Endodermal cell (in vitro differentiated cells): Measurements from ENCODE around the gene DRP2. TPM values are rescaled to one million over a fixed set of nuclear protein-coding genes. Genes with fewer than 3 reads are reported as not detected.

Source experiments
- DNase-seq: peaks from one replicate; pipeline ENCODE4 v3.0.0-alpha.2; 2017
- H3K27ac ChIP-seq: 2 replicates; pipeline ENCODE4 v1.5.1; 2013; ENCODE audit warnings: mild to moderate bottlenecking, low read depth, low read length, moderate library complexity
- H3K27me3 ChIP-seq: 2 replicates; pipeline ENCODE4 v1.6.1; 2013; ENCODE audit warnings: mild to moderate bottlenecking, low read length, moderate library complexity; ENCODE audit not compliant: insufficient read depth, control insufficient read depth, poor library complexity, severe bottlenecking
- H3K36me3 ChIP-seq: 2 replicates; pipeline ENCODE4 v1.7.0; 2013; ENCODE audit warnings: mild to moderate bottlenecking, low read length, moderate library complexity; ENCODE audit not compliant: control insufficient read depth, insufficient read depth
- H3K4me1 ChIP-seq: one replicate; pipeline ENCODE4 v1.7.0; 2013; ENCODE audit warnings: low read length; ENCODE audit not compliant: control insufficient read depth, insufficient read depth
- H3K4me3 ChIP-seq: 2 replicates; pipeline ENCODE4 v1.5.1; 2013; ENCODE audit warnings: mild to moderate bottlenecking, low read length, moderate library complexity
- H3K9ac ChIP-seq: 2 replicates; pipeline ENCODE4 v1.6.1; 2013; ENCODE audit warnings: mild to moderate bottlenecking, low read length, moderate library complexity; ENCODE audit not compliant: poor library complexity, severe bottlenecking; ENCODE audit errors: extremely low read depth
- H3K9me3 ChIP-seq: 2 replicates; pipeline ENCODE4 v1.6.1; 2013; ENCODE audit warnings: mild to moderate bottlenecking, low read length, moderate library complexity; ENCODE audit not compliant: control insufficient read depth
- H3K27ac Mint-ChIP-seq: 2 replicates; pipeline ENCODE4 v1.8.0; 2020; ENCODE audit warnings: mixed read lengths
- H3K27me3 Mint-ChIP-seq: 2 replicates; pipeline ENCODE4 v1.8.0; 2021; ENCODE audit warnings: mild to moderate bottlenecking, mixed read lengths; ENCODE audit not compliant: insufficient read depth
- H3K36me3 Mint-ChIP-seq: 2 replicates; pipeline ENCODE4 v1.8.0; 2020; ENCODE audit warnings: low read depth, mixed read lengths
- H3K4me1 Mint-ChIP-seq: 2 replicates; pipeline ENCODE4 v1.8.0; 2020; ENCODE audit warnings: mixed read lengths
- H3K4me3 Mint-ChIP-seq: 2 replicates; pipeline ENCODE4 v1.8.0; 2020; ENCODE audit warnings: mild to moderate bottlenecking, moderate library complexity, mixed read lengths
- H3K9me3 Mint-ChIP-seq: 2 replicates; pipeline ENCODE4 v1.8.0; 2020; ENCODE audit warnings: mild to moderate bottlenecking, mixed read lengths
- WGBS, 2 experiments: methylation state at CpG; one replicate each; pipeline versions ENCODE4 v1.1.5 to v1.1.7; 2013; ENCODE audit warnings: missing lambda C conversion rate in 2 of 2, mixed read lengths in 1 of 2; ENCODE audit not compliant: insufficient coverage in 1 of 2, insufficient read length in 1 of 2; 5-methylcytosine and 5-hydroxymethylcytosine counted together
- total RNA-seq, 2 donors: library from RNA; stranded (reverse); fragmentation: NEBNext Ultra II Directional in 1 of 2; extraction: Animal tissue kit (Norgen Biotek cat#: 25700) in 1 of 2; gene quantifications; 2 replicates in 1 of 2; 3 replicates in 1 of 2; pipeline ENCODE4 v1.2.1, GENCODE V29; 2021
- TF ChIP-seq, protein P1 (sequence below): fragments of 200-600 bp; sonication (generic); conservative IDR thresholded peaks from 2 replicates; pipeline ENCODE4 v1.5.0; 2021; ENCODE audit warnings: antibody characterized with exemption, mild to moderate bottlenecking

DRP2 gene
- total RNA-seq, 2 donors from 2014 or later: 0.15 to 0.91 TPM

DNA sequence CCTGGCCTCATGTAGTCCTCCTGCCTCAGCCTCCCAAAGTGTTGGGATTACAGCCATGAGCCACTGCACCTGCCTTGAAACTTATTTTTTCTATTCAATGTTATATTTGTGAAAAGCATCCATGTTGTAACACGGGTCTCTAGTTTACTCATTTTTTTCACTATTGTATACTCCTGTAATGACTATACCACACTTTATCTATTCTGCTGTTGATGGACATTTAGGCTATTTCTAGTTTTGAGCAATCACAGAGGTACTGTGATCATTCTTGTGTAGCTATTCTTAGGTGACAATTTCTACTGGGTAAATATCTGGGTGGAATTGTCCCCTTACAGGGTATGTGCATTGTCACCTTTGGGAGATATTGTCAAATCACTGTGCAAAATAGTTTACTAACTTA, 3.6 kb downstream of the DRP2 start:
- H3K36me3 Mint-ChIP-seq: no peaks in the 10 kb centered on the region
- peaks cover 28% of the 10 kb centered on the region for H3K9me3 Mint-ChIP-seq
- H3K9ac ChIP-seq: no peak overlapping the region
- no peaks in the 10 kb centered on the region for H3K36me3 ChIP-seq
- no peak overlapping the region for H3K27ac ChIP-seq
- no peaks in the 10 kb centered on the region for H3K27me3 ChIP-seq
- TF ChIP-seq, protein P1, sequence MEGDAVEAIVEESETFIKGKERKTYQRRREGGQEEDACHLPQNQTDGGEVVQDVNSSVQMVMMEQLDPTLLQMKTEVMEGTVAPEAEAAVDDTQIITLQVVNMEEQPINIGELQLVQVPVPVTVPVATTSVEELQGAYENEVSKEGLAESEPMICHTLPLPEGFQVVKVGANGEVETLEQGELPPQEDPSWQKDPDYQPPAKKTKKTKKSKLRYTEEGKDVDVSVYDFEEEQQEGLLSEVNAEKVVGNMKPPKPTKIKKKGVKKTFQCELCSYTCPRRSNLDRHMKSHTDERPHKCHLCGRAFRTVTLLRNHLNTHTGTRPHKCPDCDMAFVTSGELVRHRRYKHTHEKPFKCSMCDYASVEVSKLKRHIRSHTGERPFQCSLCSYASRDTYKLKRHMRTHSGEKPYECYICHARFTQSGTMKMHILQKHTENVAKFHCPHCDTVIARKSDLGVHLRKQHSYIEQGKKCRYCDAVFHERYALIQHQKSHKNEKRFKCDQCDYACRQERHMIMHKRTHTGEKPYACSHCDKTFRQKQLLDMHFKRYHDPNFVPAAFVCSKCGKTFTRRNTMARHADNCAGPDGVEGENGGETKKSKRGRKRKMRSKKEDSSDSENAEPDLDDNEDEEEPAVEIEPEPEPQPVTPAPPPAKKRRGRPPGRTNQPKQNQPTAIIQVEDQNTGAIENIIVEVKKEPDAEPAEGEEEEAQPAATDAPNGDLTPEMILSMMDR: no peak
- no peak for DNase-seq
- no peak overlapping the region for H3K27ac Mint-ChIP-seq
- 80% methylated on average over 1 of the region's 1 CpG; no CpG with 5 or more reads in 1 of the 2 experiments for WGBS, 2 experiments
- peaks cover 5% of the 10 kb centered on the region for H3K4me1 Mint-ChIP-seq
- no peak overlapping the region for H3K4me3 Mint-ChIP-seq
- no peak overlapping the region for H3K4me3 ChIP-seq
- no peaks in the 10 kb centered on the region for H3K4me1 ChIP-seq
- no peaks in the 10 kb centered on the region for H3K9me3 ChIP-seq
- no peaks in the 10 kb centered on the region for H3K27me3 Mint-ChIP-seq

GRCh38 chrX:101229170-101229569, 9.6 kb downstream of the DRP2 start:
- no peak overlapping the region for H3K4me3 ChIP-seq
- TF ChIP-seq, protein P1: no peak
- Mint-ChIP-seq H3K4me3 (no peak overlapping the region), H3K9me3 (peaks cover 37% of the 10 kb centered on the region), H3K36me3 (no peaks in the 10 kb centered on the region), H3K27ac (no peak overlapping the region), H3K4me1 (no peaks in the 10 kb centered on the region), H3K27me3 (no peaks in the 10 kb centered on the region)
- no peaks in the 10 kb centered on the region for H3K27me3 ChIP-seq
- no peak for DNase-seq
- H3K9me3 ChIP-seq: no peaks in the 10 kb centered on the region
- 100% methylated on average over 1 of the region's 1 CpG; no CpG with 5 or more reads in 1 of the 2 experiments for WGBS, 2 experiments
- no peaks in the 10 kb centered on the region for H3K4me1 ChIP-seq
- H3K27ac ChIP-seq: no peak overlapping the region
- H3K36me3 ChIP-seq: no peaks in the 10 kb centered on the region
- H3K9ac ChIP-seq: no peak overlapping the region

- H3K4me1 Mint-ChIP-seq: no peaks in the 10 kb centered on the region
- Histone ChIP-seq H3K9ac (no peak overlapping the region), H3K27me3 (no peaks in the 10 kb centered on the region), H3K4me3 (no peak overlapping the region), H3K9me3 (no peaks in the 10 kb centered on the region), H3K36me3 (no peaks in the 10 kb centered on the region), H3K27ac (no peak overlapping the region), H3K4me1 (no peaks in the 10 kb centered on the region)
- no peaks in the 10 kb centered on the region for H3K36me3 Mint-ChIP-seq
- WGBS, 2 experiments: 83 to 100% methylated on average over 1 to 2 of the region's 2 CpGs
- no peaks in the 10 kb centered on the region for H3K27me3 Mint-ChIP-seq
- TF ChIP-seq, protein P1: no peak
- no peak for DNase-seq
- no peak overlapping the region for H3K27ac Mint-ChIP-seq
- peaks cover 36% of the 10 kb centered on the region for H3K9me3 Mint-ChIP-seq
- H3K4me3 Mint-ChIP-seq: no peak overlapping the region
Observed at GRCh38 chrX:101230636-101231035, 11.1 kb downstream of the DRP2 start.
